ENCODE results near the gene COL9A2. TPM values are rescaled to one million over a fixed set of nuclear protein-coding genes. Genes with fewer than 3 reads are reported as not detected.

Gene COL9A2
- total RNA-seq, 1 donor from 2014 or later: 4.5 TPM

DNA sequence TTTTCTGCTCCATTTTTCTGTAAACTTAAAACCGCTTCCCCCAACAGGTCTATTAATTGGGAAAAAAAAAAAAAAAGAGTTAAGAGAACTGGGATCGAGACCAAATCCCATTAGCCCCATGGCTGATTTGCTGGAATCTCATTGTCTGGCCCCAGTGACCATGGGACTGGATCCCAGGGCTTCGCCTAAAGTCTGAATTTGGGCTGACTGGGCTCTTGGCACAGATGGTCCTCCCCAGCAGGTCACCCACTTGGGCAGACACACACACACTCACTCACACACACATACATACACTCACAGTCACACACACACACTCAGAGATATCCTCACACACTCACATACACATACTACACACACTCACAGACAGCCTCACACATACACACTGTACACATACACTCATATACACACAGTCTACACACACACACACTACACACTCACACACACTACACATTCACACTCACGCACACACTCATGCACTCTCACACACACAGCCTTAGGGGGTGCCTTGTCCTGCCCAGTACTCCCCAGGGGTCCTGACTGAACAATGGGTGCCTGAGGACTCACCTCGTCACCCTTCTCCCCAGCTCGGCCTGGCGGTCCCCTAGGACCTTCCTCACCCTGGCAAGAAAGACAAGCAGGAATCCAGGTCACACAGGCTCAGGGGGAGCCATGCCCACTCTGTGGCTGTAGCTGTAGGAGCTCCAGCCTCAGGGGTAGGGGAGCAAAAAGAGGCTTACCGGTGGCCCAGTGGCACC lies 7.5 kb downstream of the COL9A2 start:
- no peak overlapping the region for H3K4me3 ChIP-seq
- H3K27me3 ChIP-seq: no peaks in the 10 kb centered on the region
- TF ChIP-seq CTCF (IDR thresholded peaks at IDR 0.05): no peak
- no peak for DNase-seq (ENCODE audit: low spot score in 2 of 2)
- peaks cover 5 to 23% of the 10 kb centered on the region in 2 donors for H3K4me1 ChIP-seq
- no peaks in the 10 kb centered on the region for H3K9me3 ChIP-seq
- intact Hi-C loops (cut with DNase I): no loop called here
- peak overlapping the region; percentile 39 to 45 for H3K27ac ChIP-seq
- no peaks in the 10 kb centered on the region for H3K36me3 ChIP-seq

DNA sequence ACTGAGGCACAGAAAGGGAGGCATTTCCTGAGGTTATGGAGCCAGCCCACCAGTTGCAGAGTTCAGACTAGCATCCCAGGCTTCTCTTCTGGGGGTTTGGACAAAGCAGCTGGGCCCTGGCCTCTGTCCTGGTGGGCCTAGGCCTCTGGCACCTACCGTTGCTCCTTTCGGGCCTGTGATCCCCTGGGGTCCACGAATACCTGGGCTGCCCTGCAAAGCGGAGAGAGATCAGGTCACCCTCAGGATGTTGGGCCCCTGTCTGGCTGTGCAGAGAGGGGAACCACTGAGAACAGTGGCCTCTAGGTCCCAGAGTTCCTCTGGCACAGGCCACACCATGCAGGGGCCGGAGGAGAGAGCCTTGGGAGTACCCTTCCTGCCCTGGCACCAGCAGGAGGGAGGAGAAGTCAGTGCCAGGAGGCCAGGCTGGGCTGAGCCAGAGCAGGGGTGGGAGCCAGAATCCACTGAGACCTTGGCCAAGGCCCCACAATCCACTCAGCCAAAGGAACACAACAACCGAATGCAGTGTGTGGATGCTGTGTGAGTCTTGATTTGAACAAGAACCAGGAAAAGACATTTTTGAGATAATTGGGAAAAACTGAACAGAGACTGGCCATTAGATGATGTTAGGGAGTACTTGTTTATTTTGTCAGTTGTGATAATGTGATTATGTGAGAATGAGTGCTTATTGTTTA lies 8.9 kb downstream of the COL9A2 start:
- intact Hi-C loops (cut with DNase I): no loop called here
- H3K9me3 ChIP-seq: no peaks in the 10 kb centered on the region
- no peak for TF ChIP-seq CTCF (IDR thresholded peaks at IDR 0.05)
- peak overlapping the region; percentile 3 to 69 for H3K27ac ChIP-seq
- no peaks in the 10 kb centered on the region for H3K27me3 ChIP-seq
- H3K36me3 ChIP-seq: no peaks in the 10 kb centered on the region
- no peak for DNase-seq (ENCODE audit: low spot score in 2 of 2)
- no peak overlapping the region for H3K4me3 ChIP-seq
- peaks cover 5 to 20% of the 10 kb centered on the region in 2 donors for H3K4me1 ChIP-seq

- Histone ChIP-seq H3K27me3 (no peaks in the 10 kb centered on the region), H3K4me3 (no peak overlapping the region), H3K36me3 (no peaks in the 10 kb centered on the region), H3K4me1 (peaks cover 5 to 20% of the 10 kb centered on the region in 2 donors), H3K9me3 (no peaks in the 10 kb centered on the region), H3K27ac (no peak overlapping the region)
- no peak for TF ChIP-seq CTCF (IDR thresholded peaks at IDR 0.05)
- intact Hi-C loops (cut with DNase I): no loop called here
- DNase-seq (ENCODE audit: low spot score in 2 of 2): no peak
Observed at GRCh38 chr1:40307186-40307585, 9.9 kb downstream of the COL9A2 start.

DNA sequence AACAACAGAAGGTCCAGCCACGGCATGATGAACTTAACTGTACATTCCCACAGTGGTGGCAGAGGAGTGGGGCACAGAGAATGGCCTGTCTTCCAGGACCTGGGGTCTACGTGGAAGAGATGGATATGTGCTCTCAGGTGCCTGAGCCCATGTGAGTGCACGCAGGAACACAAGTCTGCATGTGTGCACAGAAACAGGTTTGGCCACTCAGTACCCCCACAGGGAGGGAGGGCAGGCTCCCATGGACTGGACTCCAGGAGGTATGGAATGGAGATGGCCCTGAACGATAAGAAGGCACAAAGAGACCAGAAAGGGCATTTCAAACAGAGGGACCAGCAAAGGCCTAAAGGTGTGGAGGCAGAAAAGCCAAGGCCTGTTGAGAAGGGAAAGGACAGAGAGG lies 10.8 kb downstream of the COL9A2 start:
- intact Hi-C loops (cut with DNase I): no loop called here
- peak in 1 of 2 donors; percentile 46 for DNase-seq (ENCODE audit: low spot score in 2 of 2)

GRCh38 chr1:40305871-40306270 lies 11.2 kb downstream of the COL9A2 start:
- H3K4me3 ChIP-seq: no peak overlapping the region
- H3K9me3 ChIP-seq: no peaks in the 10 kb centered on the region
- TF ChIP-seq CTCF (IDR thresholded peaks at IDR 0.05): no peak
- intact Hi-C loops (cut with DNase I): no loop called here
- peaks cover 5 to 7% of the 10 kb centered on the region in 2 donors for H3K36me3 ChIP-seq
- no peak overlapping the region for H3K27ac ChIP-seq
- DNase-seq (ENCODE audit: low spot score in 2 of 2): peak in 1 of 2 donors; percentile 45
- peaks cover 5 to 20% of the 10 kb centered on the region in 2 donors for H3K4me1 ChIP-seq
- H3K27me3 ChIP-seq: no peaks in the 10 kb centered on the region

More for the DNA sequence above, 10.8 kb downstream of the COL9A2 start:
- no peaks in the 10 kb centered on the region for H3K27me3 ChIP-seq
- no peak for TF ChIP-seq CTCF (IDR thresholded peaks at IDR 0.05)
- peaks cover under 1 to 4% of the 10 kb centered on the region in 2 donors for H3K36me3 ChIP-seq
- no peak overlapping the region for H3K4me3 ChIP-seq
- H3K4me1 ChIP-seq: peaks cover 5 to 20% of the 10 kb centered on the region in 2 donors
- no peaks in the 10 kb centered on the region for H3K9me3 ChIP-seq
- H3K27ac ChIP-seq: no peak overlapping the region

Data from ascending aorta (tissue), 2 donors.